ENCODE data around the gene USP12.

GRCh38 chr13:27113436-27113835 lies 58.2 kb downstream of the USP12 start:
- TF ChIP-seq POLR2AphosphoS5 (IDR thresholded peaks at IDR 0.05) = no peak
- TF ChIP-seq CTCF (IDR thresholded peaks at IDR 0.05 in 8 of 11, conservative IDR thresholded peaks at IDR 0.05 in 3 of 11) = no peak
